GM21367 (cell line): ENCODE data around the gene GPX4.
"Not testable (repeated sequence)": the region's sequence is repeated elsewhere in the genome, so short reads cannot be mapped to it uniquely, and the experiment has no call there.

ENCODE experiments used
- ATAC-seq: cut with Tn5 transposase; IDR thresholded peaks from one replicate; pipeline ENCODE4 v1.9.1; 2021; ENCODE audit not compliant: unreplicated experiment

GPX4 gene

GRCh38 chr19:1113986-1114483 lies 10.2 kb downstream of the GPX4 start:
- no peak for ATAC-seq

GRCh38 chr19:1114728-1115127 lies 10.9 kb downstream of the GPX4 start:
- ATAC-seq: not testable (repeated sequence)

- ATAC-seq: no peak
Observed at GRCh38 chr19:1115646-1116420, 12.0 kb downstream of the GPX4 start.

- ATAC-seq: no peak
Observed at GRCh38 chr19:1116726-1117581, 13.2 kb downstream of the GPX4 start.

GRCh38 chr19:1117654-1118053 lies 13.9 kb downstream of the GPX4 start:
- no peak for ATAC-seq

GRCh38 chr19:1118999-1119398 lies 15.2 kb downstream of the GPX4 start:
- ATAC-seq: no peak

GRCh38 chr19:1119475-1120217 lies 15.9 kb downstream of the GPX4 start:
- ATAC-seq: no peak

- ATAC-seq: no peak
Observed at GRCh38 chr19:1121395-1121794, 17.6 kb downstream of the GPX4 start.

GRCh38 chr19:1122021-1122971 lies 18.5 kb downstream of the GPX4 start:
- ATAC-seq: no peak

- ATAC-seq: no peak
Observed at GRCh38 chr19:1122972-1123363, 19.2 kb downstream of the GPX4 start.

GRCh38 chr19:1123381-1123780 lies 19.6 kb downstream of the GPX4 start:
- ATAC-seq: no peak

GRCh38 chr19:1123885-1124677 lies 20.3 kb downstream of the GPX4 start:
- no peak for ATAC-seq

GRCh38 chr19:1125601-1126467 lies 22.0 kb downstream of the GPX4 start:
- no peak for ATAC-seq

- no peak for ATAC-seq
Observed at GRCh38 chr19:1126984-1127760, 23.4 kb downstream of the GPX4 start.

GRCh38 chr19:1128106-1128505 lies 24.3 kb downstream of the GPX4 start:
- no peak for ATAC-seq

GRCh38 chr19:1129084-1129483 lies 25.3 kb downstream of the GPX4 start:
- not testable (repeated sequence) for ATAC-seq

GRCh38 chr19:1129535-1129934 lies 25.7 kb downstream of the GPX4 start:
- ATAC-seq: no peak
